T follicular helper cell (primary cell): Measurements from ENCODE around the gene LARGE1.

Experiments
- DNase-seq: peaks from one replicate; pipeline ENCODE4 v3.0.0-alpha.2; 2020; ENCODE audit warnings: low read depth

Gene LARGE1

GRCh38 chr22:33314316-33314715 is 606.0 kb downstream of the LARGE1 start:
- no peak for DNase-seq

GRCh38 chr22:33303099-33303498 is 617.2 kb downstream of the LARGE1 start:
- DNase-seq = no peak

GRCh38 chr22:33302549-33302948 is 617.7 kb downstream of the LARGE1 start:
- no peak for DNase-seq

GRCh38 chr22:33302049-33302545 is 618.2 kb downstream of the LARGE1 start:
- DNase-seq = peak; percentile 20

GRCh38 chr22:33300165-33300564 is 620.1 kb downstream of the LARGE1 start:
- no peak for DNase-seq

GRCh38 chr22:33299245-33299956 is 620.9 kb downstream of the LARGE1 start:
- DNase-seq = no peak

- no peak for DNase-seq
Observed at GRCh38 chr22:33296941-33297340, 623.3 kb downstream of the LARGE1 start.

GRCh38 chr22:33288078-33288477 is 632.2 kb downstream of the LARGE1 start:
- DNase-seq = no peak

GRCh38 chr22:33275073-33275443 is 645.2 kb downstream of the LARGE1 start:
- DNase-seq = no peak

GRCh38 chr22:33274214-33275072 is 645.8 kb downstream of the LARGE1 start:
- no peak for DNase-seq

- no peak for DNase-seq
Observed at GRCh38 chr22:33272871-33273270, 647.4 kb downstream of the LARGE1 start.

- no peak for DNase-seq
Observed at GRCh38 chr22:33272180-33272579, 648.1 kb downstream of the LARGE1 start.

GRCh38 chr22:33271390-33272161 is 648.7 kb downstream of the LARGE1 start:
- DNase-seq = no peak

GRCh38 chr22:33270596-33270995 is 649.7 kb downstream of the LARGE1 start:
- DNase-seq = no peak

GRCh38 chr22:33261699-33262098 is 658.6 kb downstream of the LARGE1 start:
- no peak for DNase-seq

GRCh38 chr22:33260498-33260897 is 659.8 kb downstream of the LARGE1 start:
- DNase-seq = no peak

GRCh38 chr22:33255791-33256190 is 664.5 kb downstream of the LARGE1 start:
- DNase-seq = no peak

GRCh38 chr22:33248948-33249347 is 671.3 kb downstream of the LARGE1 start:
- DNase-seq = no peak

- DNase-seq = no peak
Observed at GRCh38 chr22:33247758-33248157, 672.5 kb downstream of the LARGE1 start.

GRCh38 chr22:33242078-33242477 is 678.2 kb downstream of the LARGE1 start:
- DNase-seq = no peak

GRCh38 chr22:33240888-33241475 is 679.3 kb downstream of the LARGE1 start:
- DNase-seq = no peak

- no peak for DNase-seq
Observed at GRCh38 chr22:33232071-33232470, 688.2 kb downstream of the LARGE1 start.
